NCI-H2196 treated with DMSO at 0.1 percent for 48 hours (cell line): ENCODE measurements around the gene DCUN1D4.
"Not testable (repeated sequence)": the region's sequence is repeated elsewhere in the genome, so short reads cannot be mapped to it uniquely, and the experiment has no call there.

Source experiments
- DNase-seq: peaks from one replicate; lab custom pipeline; 2025; ENCODE audit not compliant: unreplicated experiment; lab: John Stamatoyannopoulos, UW

DCUN1D4 gene

GRCh38 chr4:51893402-51893801, 50.4 kb downstream of the DCUN1D4 start:
- DNase-seq = not testable (repeated sequence)

DNA sequence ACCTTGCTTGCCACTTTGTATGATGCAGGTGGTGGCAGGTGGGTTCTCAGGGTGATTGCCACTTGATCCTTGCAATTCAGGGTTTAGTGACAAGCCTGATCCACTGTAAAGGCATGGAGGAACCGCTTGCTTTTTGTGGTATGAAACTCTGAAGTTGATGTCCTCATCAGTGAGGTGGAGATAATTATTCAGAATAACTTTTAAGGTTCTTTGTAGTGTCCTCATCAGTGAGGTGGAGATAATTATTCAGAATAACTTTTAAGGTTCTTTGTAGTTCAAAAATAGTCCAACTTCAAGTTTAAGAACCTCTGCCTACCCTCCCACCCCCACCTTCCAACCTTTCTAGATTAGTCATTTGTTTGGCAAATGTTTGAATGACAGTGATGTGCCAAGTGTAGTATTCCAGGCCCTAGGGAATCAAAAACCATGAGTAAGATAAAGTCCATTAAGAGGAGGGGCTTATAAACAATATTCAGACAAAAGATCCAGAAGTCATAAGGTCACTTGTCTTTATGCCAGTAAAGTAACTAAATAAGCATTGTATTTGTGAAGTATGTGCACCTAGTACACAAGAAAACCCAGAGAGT, 51.2 kb downstream of the DCUN1D4 start:
- DNase-seq = no peak

DNA sequence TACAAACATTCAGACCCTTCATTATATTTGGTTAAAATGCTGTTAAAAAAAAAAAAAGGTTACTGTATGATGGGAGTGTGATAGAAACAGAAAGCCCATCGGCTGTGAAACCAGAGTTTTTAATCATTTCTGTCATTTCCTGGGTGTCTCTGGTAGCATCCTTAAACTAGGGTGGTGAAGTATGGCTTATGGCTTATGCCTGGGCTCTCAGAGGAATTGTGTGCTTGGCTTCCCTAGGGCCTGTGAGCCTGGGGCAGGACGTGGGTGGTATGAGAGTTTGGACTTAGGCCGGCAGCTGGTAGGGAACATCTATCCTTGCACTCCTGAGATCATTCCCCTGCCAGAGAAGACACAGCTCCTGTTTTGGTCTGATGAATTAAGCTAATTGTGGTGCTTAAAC, 52.2 kb downstream of the DCUN1D4 start:
- DNase-seq = no peak

GRCh38 chr4:51895816-51896408, 53.0 kb downstream of the DCUN1D4 start:
- DNase-seq = peak; percentile 15

GRCh38 chr4:51901363-51901762, 58.4 kb downstream of the DCUN1D4 start:
- no peak for DNase-seq

- no peak for DNase-seq
These were observed 63.4 kb downstream of the DCUN1D4 start for GRCh38 chr4:51906167-51906958.

DNA sequence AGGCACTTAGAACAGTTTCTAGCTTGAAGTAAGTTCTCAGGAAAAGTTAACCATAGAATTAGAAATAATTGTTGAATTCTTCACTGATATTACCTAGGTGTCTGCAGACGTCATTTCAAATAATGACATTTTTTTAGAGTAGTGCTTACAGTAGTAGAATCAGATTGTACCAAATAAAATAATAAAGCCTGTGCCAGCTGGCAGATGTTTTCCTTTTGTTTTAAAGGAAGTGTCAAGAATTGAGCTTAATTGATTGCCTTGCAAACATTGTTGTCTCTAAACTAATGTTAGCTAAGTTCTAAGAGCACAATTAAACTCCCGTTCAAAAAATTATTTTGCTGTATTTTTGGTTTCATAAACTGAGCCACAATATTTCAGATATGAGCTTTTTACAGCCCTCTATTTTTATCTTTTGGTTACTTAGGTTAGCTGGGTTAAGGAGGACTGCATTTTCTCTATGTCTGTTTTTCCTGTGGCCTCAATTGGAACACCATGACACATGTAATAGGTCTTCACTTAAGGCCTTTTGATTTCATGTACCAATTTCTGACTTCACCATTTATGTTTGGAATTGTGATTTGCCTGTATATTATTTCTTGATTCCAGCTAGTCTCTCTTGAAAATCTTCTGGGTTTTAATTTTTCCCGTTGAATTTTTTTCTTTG, 64.2 kb downstream of the DCUN1D4 start:
- DNase-seq = no peak

DNA sequence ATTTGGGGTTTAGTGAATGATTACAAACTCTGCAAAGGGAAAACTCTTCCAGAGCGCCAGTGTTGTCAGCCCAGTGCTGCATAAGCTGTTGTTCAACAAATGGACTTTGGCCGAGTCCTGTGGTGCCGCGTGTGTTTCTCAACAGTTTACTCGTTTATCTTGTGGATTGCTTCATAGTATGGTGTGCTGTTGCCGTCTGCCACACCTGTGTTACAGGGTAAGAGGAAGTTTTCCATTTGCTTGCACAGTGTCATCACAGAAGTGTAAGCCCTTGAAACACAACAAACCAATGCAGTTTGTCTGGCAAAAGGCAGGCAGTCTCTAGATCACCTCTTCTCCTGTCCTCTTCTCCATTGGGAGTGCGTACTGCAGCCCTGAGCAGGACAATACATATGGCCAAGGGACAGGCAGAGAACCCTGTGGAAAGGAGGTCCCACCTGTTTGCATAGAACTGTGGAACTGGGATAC, 66.3 kb downstream of the DCUN1D4 start:
- DNase-seq = no peak

DNA sequence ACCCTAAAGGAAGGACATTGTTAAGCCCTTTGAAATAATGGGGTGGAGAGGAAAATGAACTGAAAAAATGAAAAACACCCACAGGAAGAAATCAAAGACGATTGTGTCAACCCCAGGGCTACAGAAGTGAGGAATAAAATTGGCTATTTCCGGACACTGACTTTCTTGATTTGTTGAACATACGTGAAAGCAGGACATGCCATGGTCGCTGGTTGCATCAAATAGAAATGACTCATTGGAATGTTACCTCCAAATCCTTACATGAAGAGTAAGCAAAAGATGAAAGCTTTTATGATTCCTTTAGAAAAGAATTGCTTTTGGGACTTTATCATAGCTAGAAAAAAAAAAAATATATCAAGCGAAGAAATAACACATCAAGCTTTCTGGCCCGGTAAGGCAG, 75.3 kb downstream of the DCUN1D4 start:
- DNase-seq = no peak

DNA sequence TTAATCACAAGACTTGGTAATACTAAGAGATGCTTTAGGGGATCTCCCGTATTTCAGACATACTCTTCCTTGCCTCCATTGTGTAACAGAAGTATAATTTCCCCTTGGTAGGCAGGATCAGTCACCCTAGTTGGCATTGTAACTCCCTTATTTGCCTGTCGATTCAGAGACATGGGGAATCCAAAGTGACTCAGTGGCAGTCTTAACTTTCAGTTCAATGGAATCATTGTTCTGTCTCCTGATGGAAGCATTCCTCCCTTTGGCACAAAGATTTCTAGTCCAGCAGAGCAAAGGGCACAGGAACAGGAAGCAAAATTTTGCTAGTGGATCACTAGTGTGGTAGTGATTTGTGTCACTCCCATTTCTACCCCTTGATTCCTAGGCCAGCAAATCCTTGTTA, 80.4 kb downstream of the DCUN1D4 start:
- DNase-seq = no peak

DNA sequence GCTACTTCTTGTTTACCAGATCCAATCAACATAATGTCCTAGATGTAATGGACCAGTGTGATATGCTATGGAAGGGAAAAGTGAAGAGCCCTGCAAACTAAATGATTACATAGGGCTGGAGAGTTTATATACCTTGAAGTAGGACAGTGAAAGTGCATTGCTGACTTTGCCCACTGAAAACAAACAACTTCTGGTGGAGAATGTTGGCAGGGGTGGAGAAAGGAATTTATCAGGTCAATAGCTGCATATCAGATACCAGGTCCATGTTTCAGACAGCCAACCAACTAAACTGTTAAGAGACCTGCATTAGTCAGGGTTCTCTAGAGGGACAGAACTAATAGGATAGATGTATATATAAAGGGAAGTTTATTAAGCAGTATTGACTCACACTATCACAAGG, 82.4 kb downstream of the DCUN1D4 start:
- no peak for DNase-seq

GRCh38 chr4:51930557-51930956, 87.6 kb downstream of the DCUN1D4 start:
- DNase-seq = no peak

DNA sequence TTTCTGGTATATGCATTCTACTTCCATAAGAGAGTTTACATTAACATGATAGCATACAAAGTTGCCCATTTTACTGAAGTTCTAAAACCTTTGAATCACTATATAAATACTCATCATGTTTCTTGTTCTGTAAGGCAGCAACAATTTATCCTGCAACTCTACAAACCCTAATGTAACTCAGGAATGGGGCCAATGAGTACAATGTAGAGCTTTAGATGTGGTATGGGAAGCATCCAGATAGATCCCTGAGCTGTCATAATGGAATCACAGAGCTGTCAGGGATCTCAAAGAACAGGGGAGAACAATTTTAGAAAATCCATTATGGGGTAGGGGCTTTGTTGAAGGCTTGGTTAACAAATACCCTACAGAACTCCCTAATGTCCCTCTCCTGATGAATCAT, 88.5 kb downstream of the DCUN1D4 start:
- no peak for DNase-seq

GRCh38 chr4:51932261-51932660, 89.3 kb downstream of the DCUN1D4 start:
- no peak for DNase-seq

DNA sequence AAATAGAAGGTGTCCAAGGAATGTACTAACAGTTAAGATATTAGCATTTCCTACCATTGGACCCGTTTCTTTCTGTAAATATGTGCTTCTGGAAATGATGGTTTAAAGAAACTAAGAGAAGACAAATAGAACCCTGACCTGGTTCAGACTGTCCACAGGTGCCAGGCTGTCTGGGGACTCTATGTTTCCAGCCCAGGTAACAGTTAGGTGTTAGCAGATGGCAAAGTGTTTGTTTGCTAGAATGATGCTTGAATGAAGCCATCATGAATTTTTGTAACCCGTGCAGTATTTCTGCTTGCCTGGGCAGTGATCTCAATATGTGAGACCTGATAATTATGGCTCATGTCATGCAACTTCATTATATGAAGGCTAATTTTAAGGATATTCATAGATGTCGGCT, 89.7 kb downstream of the DCUN1D4 start:
- no peak for DNase-seq

GRCh38 chr4:51940460-51940859, 97.5 kb downstream of the DCUN1D4 start:
- DNase-seq = not testable (repeated sequence)

DNA sequence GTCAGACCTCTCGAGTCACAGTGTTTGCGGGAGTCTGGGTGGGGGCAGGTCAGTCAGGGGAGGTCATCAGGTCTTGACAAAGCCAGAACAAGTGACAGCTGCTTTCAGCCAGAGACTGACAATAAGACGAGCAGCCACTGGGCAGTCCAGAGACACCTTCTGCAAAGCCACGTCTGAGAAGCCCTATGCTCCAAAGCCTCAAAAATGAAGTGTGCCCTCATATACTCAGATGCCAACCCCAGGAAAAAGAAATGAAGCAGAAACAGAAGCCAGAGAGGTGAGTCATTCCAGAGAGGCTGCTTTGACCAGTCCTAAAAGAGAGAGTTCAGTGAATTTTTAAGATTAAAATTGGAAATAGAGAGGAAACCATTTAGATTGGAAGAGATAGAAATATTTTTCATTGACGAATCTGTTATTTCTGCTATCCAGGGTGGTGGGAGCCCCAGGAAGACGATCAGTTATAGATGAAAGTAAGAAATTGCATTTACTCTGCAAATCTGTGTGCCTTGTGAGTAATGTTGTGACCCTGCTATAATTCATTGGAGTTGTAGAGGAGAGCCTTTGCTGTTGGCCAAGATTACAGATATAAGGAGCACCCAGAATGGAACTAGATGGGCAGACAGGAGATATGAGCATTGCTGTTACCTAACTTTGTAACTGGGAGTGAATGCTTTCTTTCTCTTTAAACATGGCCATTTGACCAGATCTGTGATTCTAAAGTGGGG, 99.3 kb downstream of the DCUN1D4 start:
- DNase-seq = no peak

GRCh38 chr4:51942833-51943215, 99.9 kb downstream of the DCUN1D4 start:
- DNase-seq = no peak

DNA sequence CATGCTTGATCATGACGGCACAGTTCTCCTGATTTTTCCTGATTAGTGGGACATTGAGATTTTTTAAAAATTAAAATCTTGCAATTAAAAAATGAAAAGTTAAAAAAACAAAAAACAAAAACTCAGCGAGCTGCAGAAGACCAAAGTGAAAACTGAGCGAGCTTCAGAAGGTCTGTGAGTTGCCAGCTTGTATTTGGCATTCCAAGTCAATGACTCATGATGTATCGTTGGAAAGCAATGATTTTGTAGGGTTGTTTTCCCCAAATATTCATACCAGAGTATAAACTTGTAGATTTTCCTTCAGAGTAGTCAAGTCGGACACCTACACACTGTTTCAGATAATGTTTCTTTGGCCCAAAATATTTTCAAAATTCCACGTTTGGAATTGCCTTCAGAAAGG, 100.3 kb downstream of the DCUN1D4 start:
- no peak for DNase-seq

- DNase-seq = no peak
These were observed 115.4 kb downstream of the DCUN1D4 start for GRCh38 chr4:51958199-51958968.
